Transverse colon (tissue), 4 donors: Measurements from ENCODE around the gene DLG5.

Experiments
- CTCF ChIP-seq, 5 experiments: fragments of 200-600 bp in 3 of 5; fragments of 450-650 bp in 2 of 5; sonication (generic) in 3 of 5; IDR thresholded peaks; 1 replicate in 2 of 5; 2 replicates in 3 of 5; pipeline ENCODE4 v1.5.1; 2016 to 2017; ENCODE audit warnings: antibody characterized with exemption in 5 of 5, inconsistent platforms in 3 of 5, mild to moderate bottlenecking in 2 of 5, moderate library complexity in 1 of 5
- POLR2A ChIP-seq: fragments of 450-650 bp; IDR thresholded peaks from one replicate; pipeline ENCODE4 v1.6.1; 2016; ENCODE audit warnings: antibody characterized with exemption, mild to moderate bottlenecking, moderate library complexity
- POLR2AphosphoS5 ChIP-seq, 3 donors: sonication (generic); formaldehyde crosslinking; IDR thresholded peaks; one replicate each; pipeline ENCODE4 v1.6.1; 2016; ENCODE audit warnings: antibody characterized with exemption in 3 of 3

GRCh38 chr10:77974396-77975074 is 48.0 kb upstream of the DLG5 start:
- TF ChIP-seq POLR2A, result no peak
- TF ChIP-seq CTCF (IDR thresholded peaks at IDR 0.05), result peak; percentile 11 to 28 (median 21)
- no peak for TF ChIP-seq POLR2AphosphoS5 (IDR thresholded peaks at IDR 0.05)
